EH (cell line): ENCODE measurements around the gene ZNRF3.
A peak's percentile ranks its signal among the peaks of the same experiment; 100 is the strongest.
"Not testable (repeated sequence)": the region's sequence is repeated elsewhere in the genome, so short reads cannot be mapped to it uniquely, and the experiment has no call there.

Source experiments
- DNase-seq: peaks from one replicate; pipeline ENCODE4 v3.0.0-alpha.2; 2015; ENCODE audit warnings: low read depth

The ZNRF3 gene

GRCh38 chr22:28882878-28883656, at the start of gene ZNRF3:
Gene ZNRF3 (plus strand): TSS chr22:28883572. CDS start chr22:28883767, 195 bp downstream.
- DNase-seq: peak; percentile 91

- no peak for DNase-seq
Measured at GRCh38 chr22:28835630-28836189, 47.7 kb upstream of the ZNRF3 start.

DNA sequence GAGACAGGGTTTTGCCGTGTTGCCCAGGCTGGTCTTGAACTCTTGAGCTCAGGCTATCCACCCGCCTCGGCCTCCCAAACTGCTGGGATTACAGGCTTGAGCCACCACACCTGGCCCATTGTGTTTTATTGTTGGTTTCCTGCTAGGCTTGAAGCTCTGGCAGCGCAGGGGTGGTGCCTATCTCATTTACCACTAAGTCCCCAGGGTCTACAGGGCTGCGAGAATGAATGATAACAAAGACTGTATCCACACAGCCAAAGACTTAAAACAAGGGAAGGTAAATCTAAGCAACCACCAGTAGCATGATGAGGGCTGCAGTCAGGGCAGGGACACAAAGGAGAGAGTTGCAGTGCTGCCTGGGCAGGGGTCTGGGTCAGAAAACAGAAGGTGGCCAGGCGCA, 45.7 kb upstream of the ZNRF3 start:
- DNase-seq: no peak

DNA sequence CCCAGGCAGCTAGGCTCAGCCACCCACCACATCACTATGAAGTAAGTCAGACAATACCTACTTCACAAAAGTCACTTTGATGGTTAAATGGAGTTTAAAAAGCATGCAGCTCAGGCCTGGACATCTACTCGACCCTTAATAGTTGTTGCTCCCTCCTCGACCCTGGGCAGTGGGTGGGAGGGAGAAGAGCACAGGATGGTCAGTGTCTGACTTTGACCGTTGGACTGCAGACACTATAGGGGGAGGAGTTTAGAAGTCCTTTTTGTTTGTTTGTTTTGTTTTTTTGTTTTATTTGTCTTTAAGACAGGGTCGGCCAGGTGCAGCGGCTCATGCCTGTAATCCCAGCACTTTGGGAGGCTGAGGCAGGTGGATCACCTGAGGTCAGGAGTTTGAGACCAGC, 44.4 kb upstream of the ZNRF3 start:
- DNase-seq: no peak

DNA sequence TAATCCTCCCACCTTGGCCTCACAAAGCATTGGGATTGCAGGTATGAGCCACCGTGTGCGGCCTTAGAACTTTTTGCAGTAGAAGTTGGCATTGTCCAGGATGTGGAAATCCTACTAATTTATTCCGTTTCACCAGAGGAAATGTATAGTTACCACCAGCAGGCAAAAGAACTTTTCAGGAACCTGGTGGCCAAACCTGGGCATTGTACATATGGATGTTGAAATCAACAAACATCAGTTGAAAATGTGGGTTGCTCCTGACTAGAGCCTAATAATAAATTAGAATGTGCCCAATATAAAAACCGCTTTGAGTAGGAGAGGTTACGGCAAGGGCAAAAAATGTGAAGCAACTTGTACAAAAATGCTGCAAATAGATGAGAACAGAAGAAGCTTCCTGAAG, 42.3 kb upstream of the ZNRF3 start:
- DNase-seq: no peak

GRCh38 chr22:28843633-28844032, 39.7 kb upstream of the ZNRF3 start:
- DNase-seq: no peak

- not testable (repeated sequence) for DNase-seq
Measured at GRCh38 chr22:28844277-28844676, 39.1 kb upstream of the ZNRF3 start.

- DNase-seq: no peak
Measured at GRCh38 chr22:28846994-28847393, 36.4 kb upstream of the ZNRF3 start.

DNA sequence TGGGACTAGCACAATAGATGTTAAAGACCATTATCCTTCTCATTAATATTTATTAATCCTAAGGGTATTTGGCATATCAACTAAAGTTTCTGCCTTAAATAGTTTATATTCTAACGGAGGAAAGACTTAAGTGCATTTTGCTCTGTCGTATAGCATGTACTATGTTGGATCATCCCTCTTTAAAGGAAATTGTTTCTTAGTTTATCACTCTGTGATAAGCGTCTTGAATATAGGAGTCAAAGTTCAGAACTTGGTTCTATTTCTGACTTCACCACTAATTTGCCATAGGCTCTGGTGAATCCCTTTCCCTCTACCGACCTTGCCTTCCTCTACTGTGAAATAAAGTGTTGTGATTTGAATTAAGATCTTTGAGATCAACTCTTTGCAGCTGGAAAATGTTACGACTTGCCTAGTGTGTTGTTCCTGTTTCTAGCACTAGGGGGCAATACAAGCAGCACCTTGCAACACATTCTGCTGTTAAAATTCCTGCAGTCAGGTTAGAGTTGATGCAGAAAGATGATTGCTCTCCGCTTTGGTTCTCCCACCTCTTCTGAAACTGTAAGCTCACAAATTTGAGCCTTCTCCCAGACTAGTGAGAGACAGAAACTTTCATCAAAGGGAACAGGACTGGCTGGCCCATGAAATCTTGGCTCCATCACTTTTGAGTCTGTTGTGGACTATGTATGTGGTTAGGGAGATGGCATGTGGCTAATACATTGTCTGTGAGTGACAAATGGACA, 27.8 kb upstream of the ZNRF3 start:
- DNase-seq: peak; percentile 66

DNA sequence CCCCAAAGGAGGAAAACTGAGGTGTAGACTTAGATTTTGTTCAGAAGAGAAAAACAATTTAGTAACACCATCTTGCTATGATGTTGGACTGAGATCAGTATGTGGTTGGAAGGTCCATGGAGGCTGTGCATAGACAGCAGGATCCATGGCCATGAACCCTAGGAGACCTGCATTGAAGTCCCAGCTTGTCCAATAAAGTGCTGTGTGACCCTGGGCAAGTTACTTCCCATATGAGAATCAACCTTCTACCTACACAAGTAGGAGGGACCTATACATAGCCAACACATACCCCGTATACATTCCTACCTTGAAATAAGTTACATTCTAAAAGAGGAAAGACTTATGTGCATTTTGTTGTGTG, 27.3 kb upstream of the ZNRF3 start:
- DNase-seq: no peak

DNA sequence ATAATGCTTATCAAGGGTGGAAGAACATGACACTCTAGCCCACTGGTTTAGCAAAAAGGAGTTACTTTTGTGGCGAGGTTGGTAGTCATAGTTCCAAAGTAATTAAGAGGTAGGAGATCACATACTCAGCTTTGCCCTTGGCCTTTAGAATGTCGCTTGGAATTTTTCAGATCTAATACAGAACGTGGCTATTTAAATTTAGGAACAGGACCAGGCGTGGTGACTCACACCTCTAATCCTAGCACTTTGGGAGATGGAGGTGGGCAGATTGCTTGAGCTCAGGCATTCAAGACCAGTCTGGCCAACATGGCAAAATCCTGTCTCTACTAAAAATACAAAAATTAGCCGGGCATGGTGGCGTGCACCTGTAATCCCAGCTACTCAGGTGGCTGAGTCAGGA, 26.1 kb upstream of the ZNRF3 start:
- DNase-seq: no peak

GRCh38 chr22:28864878-28865596, 18.3 kb upstream of the ZNRF3 start:
- no peak for DNase-seq

DNA sequence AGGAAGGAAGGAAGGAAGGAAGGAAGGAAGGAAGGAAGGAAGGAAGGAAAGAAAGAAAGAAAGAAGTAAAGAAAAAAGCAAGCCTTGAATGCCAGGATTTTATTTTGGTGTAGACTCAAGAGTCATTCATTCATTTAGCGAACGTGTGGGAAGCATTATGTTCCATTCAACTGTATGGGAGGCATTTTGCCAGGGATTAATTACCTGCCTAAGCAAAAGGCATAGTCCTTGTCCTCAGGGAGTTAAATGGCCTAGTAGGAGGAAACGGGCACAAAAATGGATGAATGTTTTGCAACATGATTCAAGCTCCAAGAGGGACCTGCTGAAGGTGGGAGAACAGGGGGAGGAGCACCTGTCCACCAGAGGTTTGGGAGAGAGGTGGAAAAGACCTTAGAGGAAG, 16.2 kb upstream of the ZNRF3 start:
- DNase-seq: no peak

GRCh38 chr22:28868389-28868788, 15.0 kb upstream of the ZNRF3 start:
- DNase-seq: not testable (repeated sequence)

GRCh38 chr22:28869736-28870135, 13.6 kb upstream of the ZNRF3 start:
- no peak for DNase-seq

DNA sequence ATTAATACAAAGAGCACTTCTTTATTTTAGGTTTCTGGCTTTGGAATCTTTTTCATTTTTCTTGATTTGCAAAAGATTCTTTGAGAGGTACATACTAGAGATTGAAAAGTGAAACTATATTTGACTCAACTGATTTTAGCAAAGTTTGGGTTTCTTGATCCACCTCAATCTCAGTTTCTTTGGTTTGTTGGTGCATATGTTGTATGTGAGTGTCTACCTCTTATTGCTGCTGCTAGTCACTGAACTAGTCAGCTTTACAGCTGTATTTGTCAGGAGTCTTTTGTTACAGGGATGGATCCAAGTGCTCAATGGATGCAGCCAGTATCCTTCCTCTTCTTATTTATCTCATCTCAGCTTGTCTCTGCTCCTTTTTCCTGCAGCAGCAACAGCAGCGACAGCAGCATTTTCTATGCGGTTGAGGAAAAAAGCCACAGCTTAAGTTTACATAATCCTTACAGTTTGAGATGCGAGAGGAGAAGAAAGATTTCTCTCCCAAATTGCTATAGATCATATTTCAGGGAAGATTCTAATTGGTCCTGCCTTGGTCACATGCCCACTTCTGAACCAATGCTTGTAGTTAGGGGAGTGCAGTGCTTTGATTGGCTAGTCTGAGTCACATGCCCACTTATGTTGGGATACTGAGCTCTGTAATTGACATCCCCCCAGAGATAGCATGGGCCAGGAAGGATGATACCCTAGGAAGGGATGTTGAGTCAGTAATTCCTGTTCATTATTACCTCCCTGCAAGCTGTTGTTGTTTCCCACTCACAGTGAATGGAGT, 10.0 kb upstream of the ZNRF3 start:
- no peak for DNase-seq

DNA sequence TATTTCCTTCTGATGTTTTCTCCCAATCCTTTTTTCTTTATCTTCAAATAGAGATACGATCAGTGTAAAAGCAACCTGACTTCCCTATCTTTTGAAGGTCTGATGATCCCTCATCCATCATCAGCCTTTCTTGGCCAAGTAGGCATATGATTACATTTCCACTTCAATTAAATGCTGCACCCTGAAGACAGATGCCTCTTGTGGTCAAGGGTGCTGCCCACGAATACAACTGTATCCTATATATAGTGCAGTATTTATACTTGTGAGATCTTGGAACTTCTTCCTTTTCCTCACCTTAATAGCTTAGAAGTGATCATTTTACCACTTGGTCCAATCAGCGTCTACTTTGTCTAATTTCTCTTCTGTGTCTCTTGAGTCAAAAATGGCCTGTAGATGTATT, 9.3 kb upstream of the ZNRF3 start:
- DNase-seq: no peak

DNA sequence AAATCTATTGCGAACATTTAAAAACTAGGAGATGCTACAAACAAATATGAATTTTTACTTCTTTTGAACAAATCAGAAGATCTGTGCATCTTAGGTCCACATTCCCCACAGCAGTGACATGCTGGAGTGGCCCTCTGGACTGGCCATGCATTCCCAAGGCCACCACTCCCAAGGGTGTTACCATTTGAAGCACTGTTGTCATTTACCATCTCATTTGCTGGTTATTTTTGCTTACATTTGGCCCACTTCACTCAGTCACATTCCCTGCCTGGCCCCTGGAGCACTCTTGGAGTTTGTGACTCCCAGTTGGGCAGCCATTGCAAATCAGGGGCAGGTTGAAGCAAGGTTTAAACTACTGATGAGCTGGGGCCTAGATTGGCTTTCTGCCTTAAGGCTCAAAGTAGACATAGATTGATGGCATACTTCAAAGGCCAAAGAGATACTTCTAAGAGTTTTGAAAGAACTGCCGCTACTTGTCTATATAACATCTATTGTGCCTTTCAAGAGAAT, 8.5 kb upstream of the ZNRF3 start:
- no peak for DNase-seq

GRCh38 chr22:28882545-28882877, 861 bp upstream of the ZNRF3 start:
- DNase-seq: peak; percentile 43

- no peak for DNase-seq
Measured at GRCh38 chr22:28883657-28883916, 215 bp downstream of the ZNRF3 start.

- peak; percentile 46 for DNase-seq
Measured at GRCh38 chr22:28883917-28884746, 760 bp downstream of the ZNRF3 start.
